Bronchial smooth muscle cell (primary cell): ENCODE data around the gene ZNF107. TPM values are rescaled to one million over a fixed set of nuclear protein-coding genes. Genes with fewer than 3 reads are reported as not detected.

Source experiments
- total RNA-seq: library from RNA; depleted of rRNA; stranded (reverse); fragments of >200 nt; gene quantifications from 2 replicates; pipeline ENCODE4 v1.2.1, GENCODE V29; 2014

The ZNF107 gene
- total RNA-seq, result 0.60 and 1.1 TPM in 2 replicates

DNA sequence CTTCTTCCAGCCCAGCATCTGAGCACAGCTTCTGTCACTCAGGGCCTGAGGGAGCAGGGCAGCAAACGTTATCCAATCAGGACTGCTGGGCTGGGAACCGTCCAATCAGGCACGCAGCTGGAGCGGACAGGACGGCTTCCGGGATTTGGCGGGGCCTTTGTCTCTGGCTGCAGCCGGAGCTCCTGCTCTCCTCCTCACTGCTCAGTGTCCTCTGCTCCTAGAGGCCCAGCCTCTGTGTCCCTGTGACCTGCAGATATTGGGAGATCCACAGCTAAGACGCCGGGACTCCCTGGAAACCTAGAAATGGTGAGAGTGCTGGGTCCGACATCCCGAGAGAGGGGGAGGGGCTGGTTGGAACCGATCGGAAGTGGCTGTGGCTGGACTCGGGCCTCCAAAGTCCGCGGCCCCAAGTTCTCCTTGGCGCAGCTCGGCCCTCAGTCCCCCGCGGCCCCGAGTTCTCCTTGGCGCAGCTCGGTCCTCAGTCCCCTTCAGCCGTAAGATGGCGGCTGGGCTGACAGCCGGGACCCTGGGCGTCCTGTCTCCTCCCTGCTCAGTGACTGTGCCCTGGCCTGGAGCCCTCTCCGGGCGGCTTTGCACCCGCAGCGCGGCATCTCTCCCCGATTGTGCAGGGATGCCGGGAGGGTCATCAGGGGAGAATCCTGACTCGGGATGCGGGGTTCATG, at the start of gene ZNF107:
ZNF107 (plus strand) TSS at position 154 of the 683 bp plus-strand sequence; CDS start at position 304, 150 bp downstream.

Other genes starting within 250 kb of the ZNF107 start
- 2.7 and 7.3 TPM in 2 replicates for gene ZNF680, start 103.1 kb upstream of the ZNF107 start, total RNA-seq
- 2.1 and 4.7 TPM in 2 replicates for gene ZNF138, start 128.3 kb downstream of the ZNF107 start, total RNA-seq
- gene ZNF273, start 237.1 kb downstream of the ZNF107 start, total RNA-seq, result 2.1 and 3.0 TPM in 2 replicates